Natural killer cell (primary cell): ENCODE data around the gene IGF1R. TPM values are rescaled to one million over a fixed set of nuclear protein-coding genes. Genes with fewer than 3 reads are reported as not detected.

Source experiments
- ATAC-seq, 3 donors: fragments of 150-1000 bp in 2 of 3; fragments of 200-7000 bp in 1 of 3; cut with Tn5 transposase; 1 replicate in 1 of 3; 2 replicates in 2 of 3; pipeline ENCODE4 v1.10.0; 2021; ENCODE audit warnings: mild to moderate bottlenecking in 2 of 3, moderate library complexity in 2 of 3
- DNase-seq, 2 donors: peaks; one replicate each; pipeline versions ENCODE4 v3.0.0 to v3.0.0-alpha.2; 2013 to 2021; ENCODE audit warnings: mixed read lengths in 1 of 2
- H3K27ac ChIP-seq: one replicate; pipeline ENCODE4 v1.5.1; 2013; ENCODE audit warnings: mild to moderate bottlenecking, low read length
- H3K27me3 ChIP-seq: one replicate; pipeline ENCODE4 v1.6.1; 2013; ENCODE audit warnings: low read length; ENCODE audit not compliant: control insufficient read depth, insufficient read depth
- H3K36me3 ChIP-seq: one replicate; pipeline ENCODE4 v1.6.1; 2013; ENCODE audit warnings: low read length; ENCODE audit not compliant: control insufficient read depth, insufficient read depth
- H3K4me1 ChIP-seq: one replicate; pipeline ENCODE4 v1.6.1; 2013; ENCODE audit warnings: low read length; ENCODE audit not compliant: control insufficient read depth, insufficient read depth
- H3K4me3 ChIP-seq: one replicate; pipeline ENCODE4 v1.5.1; 2013; ENCODE audit warnings: low read length
- H3K9me3 ChIP-seq: one replicate; pipeline ENCODE4 v1.6.1; 2013; ENCODE audit warnings: low read length; ENCODE audit not compliant: control insufficient read depth, insufficient read depth
- H3K27ac Mint-ChIP-seq, 2 donors: one replicate each; pipeline ENCODE4 v1.8.0; 2022; ENCODE audit warnings: mild to moderate bottlenecking in 2 of 2, mixed read lengths in 2 of 2, moderate library complexity in 1 of 2
- H3K27me3 Mint-ChIP-seq, 2 donors: one replicate each; pipeline ENCODE4 v1.8.0; 2022; ENCODE audit warnings: low read depth in 2 of 2, mixed read lengths in 2 of 2
- H3K36me3 Mint-ChIP-seq: one replicate; pipeline ENCODE4 v1.8.0; 2022; ENCODE audit warnings: mixed read lengths
- H3K4me1 Mint-ChIP-seq, 2 donors: one replicate each; pipeline ENCODE4 v1.8.0; 2022; ENCODE audit warnings: mixed read lengths in 2 of 2
- H3K4me3 Mint-ChIP-seq: one replicate; pipeline ENCODE4 v1.8.0; 2022; ENCODE audit warnings: mild to moderate bottlenecking, moderate library complexity, mixed read lengths
- H3K9me3 Mint-ChIP-seq, 2 donors: one replicate each; pipeline ENCODE4 v1.8.0; 2022; ENCODE audit warnings: mixed read lengths in 2 of 2
- CTCF ChIP-seq: fragments of 200-600 bp; IDR thresholded peaks from one replicate; pipeline ENCODE4 v1.8.0; 2022; ENCODE audit warnings: antibody characterized with exemption
- WGBS: methylation state at CpG from one replicate; pipeline ENCODE4 v1.1.7; 2013; ENCODE audit warnings: missing lambda C conversion rate; ENCODE audit not compliant: insufficient coverage; 5-methylcytosine and 5-hydroxymethylcytosine counted together
- intact Hi-C: fragments of 100-400 bp; cut with micrococcal nuclease; formaldehyde crosslinking; loops from one replicate; pipeline ENCODE4 v1.14.2; 2022
- total RNA-seq, 4 donors: library from RNA; stranded (reverse); fragments of 120-200 nt in 1 of 4; gene quantifications; one replicate each; pipeline versions ENCODE4 v1.2.3 to v1.2.4, GENCODE V29; 2013 to 2022

The IGF1R gene
- total RNA-seq, 3 donors from 2014 or later (not counting 1 experiment from before 2014, with no cell fraction given), result 47.3 to 50.7 (median 49.0) TPM

GRCh38 chr15:98841419-98841970 lies 193.2 kb downstream of the IGF1R start:
- Mint-ChIP-seq H3K9me3 (no peaks in the 10 kb centered on the region), H3K36me3 (no peaks in the 10 kb centered on the region), H3K4me3 (no peak overlapping the region), H3K27me3 (no peaks in the 10 kb centered on the region), H3K4me1 (peaks cover 0 to 14% of the 10 kb centered on the region in 2 donors), H3K27ac (no peak overlapping the region)
- no peaks in the 10 kb centered on the region for H3K36me3 ChIP-seq
- intact Hi-C loops, result no loop called here
- H3K27me3 ChIP-seq, result no peaks in the 10 kb centered on the region
- H3K27ac ChIP-seq, result no peak overlapping the region
- no peak for TF ChIP-seq CTCF
- 90% methylated on average over 4 of the region's 4 CpGs for WGBS
- H3K4me3 ChIP-seq, result no peak overlapping the region
- ATAC-seq, result no peak
- no peaks in the 10 kb centered on the region for H3K4me1 ChIP-seq
- no peaks in the 10 kb centered on the region for H3K9me3 ChIP-seq
- no peak for DNase-seq

GRCh38 chr15:98842192-98842972 lies 194.0 kb downstream of the IGF1R start:
- H3K27me3 ChIP-seq, result no peaks in the 10 kb centered on the region
- 85% methylated on average over 6 of the region's 6 CpGs for WGBS
- H3K9me3 ChIP-seq, result no peaks in the 10 kb centered on the region
- no peak overlapping the region for H3K4me3 ChIP-seq
- Mint-ChIP-seq H3K4me1 (peaks cover 0 to 14% of the 10 kb centered on the region in 2 donors), H3K4me3 (no peak overlapping the region), H3K36me3 (no peaks in the 10 kb centered on the region), H3K27me3 (no peaks in the 10 kb centered on the region), H3K9me3 (no peaks in the 10 kb centered on the region), H3K27ac (no peak overlapping the region)
- intact Hi-C loops, result no loop called here
- no peaks in the 10 kb centered on the region for H3K4me1 ChIP-seq
- no peak for ATAC-seq
- DNase-seq, result no peak
- TF ChIP-seq CTCF, result no peak
- H3K27ac ChIP-seq, result no peak overlapping the region
- H3K36me3 ChIP-seq, result no peaks in the 10 kb centered on the region

DNA sequence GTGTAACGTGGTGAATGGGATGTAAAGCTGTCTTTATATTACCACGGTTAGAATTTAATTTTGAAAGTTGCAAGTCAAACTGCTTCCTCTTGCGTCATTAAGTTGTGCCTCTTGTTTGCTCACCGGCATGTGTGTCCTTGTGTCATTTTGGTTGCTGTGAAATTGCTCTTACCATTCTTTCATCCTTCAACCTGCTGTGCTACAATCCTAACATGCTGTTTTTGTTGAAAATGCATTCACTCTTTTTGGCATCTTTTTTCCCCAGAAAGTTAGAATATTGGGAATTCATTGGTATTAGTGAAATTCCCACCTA lies 194.6 kb downstream of the IGF1R start:
- H3K4me1 ChIP-seq, result no peaks in the 10 kb centered on the region
- Mint-ChIP-seq H3K4me1 (peaks cover 0 to 14% of the 10 kb centered on the region in 2 donors), H3K27ac (no peak overlapping the region), H3K27me3 (no peaks in the 10 kb centered on the region), H3K36me3 (no peaks in the 10 kb centered on the region), H3K4me3 (no peak overlapping the region), H3K9me3 (no peaks in the 10 kb centered on the region)
- no peaks in the 10 kb centered on the region for H3K27me3 ChIP-seq
- H3K4me3 ChIP-seq, result no peak overlapping the region
- H3K27ac ChIP-seq, result no peak overlapping the region
- intact Hi-C loops, result no loop called here
- no peak for DNase-seq
- WGBS, result 74% methylated on average over 4 of the region's 4 CpGs
- TF ChIP-seq CTCF, result no peak
- no peaks in the 10 kb centered on the region for H3K36me3 ChIP-seq
- no peaks in the 10 kb centered on the region for H3K9me3 ChIP-seq
- no peak for ATAC-seq

DNA sequence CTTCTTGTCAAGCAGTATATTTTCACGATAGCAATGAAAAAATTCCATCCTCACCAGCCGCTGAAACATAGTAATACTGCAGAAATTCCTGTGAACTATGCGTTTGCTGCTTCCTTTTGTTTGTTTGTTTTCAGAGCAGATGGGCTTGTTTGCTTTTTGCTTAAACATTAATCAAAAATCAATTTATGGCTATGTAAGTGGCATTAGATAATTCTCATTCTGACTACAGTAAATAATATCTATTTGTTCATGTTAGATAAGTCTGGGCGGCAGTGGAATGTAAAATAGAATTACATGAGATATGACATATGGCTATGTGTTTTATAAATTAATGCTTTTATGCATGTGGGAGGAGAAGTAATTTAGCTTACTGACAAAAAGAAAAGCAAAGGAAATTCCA lies 195.5 kb downstream of the IGF1R start:
- Mint-ChIP-seq H3K4me1 (peaks cover 0 to 14% of the 10 kb centered on the region in 2 donors), H3K27ac (no peak overlapping the region), H3K27me3 (no peaks in the 10 kb centered on the region), H3K4me3 (no peak overlapping the region), H3K36me3 (no peaks in the 10 kb centered on the region), H3K9me3 (no peaks in the 10 kb centered on the region)
- Histone ChIP-seq H3K4me1 (no peaks in the 10 kb centered on the region), H3K36me3 (no peaks in the 10 kb centered on the region), H3K27ac (no peak overlapping the region), H3K27me3 (no peaks in the 10 kb centered on the region), H3K4me3 (no peak overlapping the region), H3K9me3 (no peaks in the 10 kb centered on the region)
- no peak for TF ChIP-seq CTCF
- WGBS, result 93% methylated on average over 3 of the region's 4 CpGs
- intact Hi-C loops, result no loop called here
- no peak for DNase-seq
- no peak for ATAC-seq
